Esophagus squamous epithelium (tissue), 5 donors: ENCODE data around the gene LHFPL4. TPM values are rescaled to one million over a fixed set of nuclear protein-coding genes. Genes with fewer than 3 reads are reported as not detected.

Experiments
- DNase-seq: peaks from one replicate; lab custom pipeline; 2025; lab: John Stamatoyannopoulos, UW
- H3K27ac ChIP-seq, 4 donors: fragments of 200-600 bp; sonication (generic); one replicate each; pipeline ENCODE4 v1.5.1; 2016 to 2019; ENCODE audit warnings: mild to moderate bottlenecking in 1 of 4
- H3K27me3 ChIP-seq, 4 donors: fragments of 200-600 bp; sonication (generic); 1 replicate in 3 of 4; 2 replicates in 1 of 4; pipeline versions ENCODE4 v1.5.1 to v1.6.0; 2017 to 2021; ENCODE audit warnings: antibody characterized with exemption in 1 of 4
- H3K36me3 ChIP-seq, 3 donors: fragments of 200-600 bp; sonication (generic); one replicate each; pipeline ENCODE4 v1.5.1; 2016 to 2019
- H3K4me1 ChIP-seq, 3 donors: fragments of 200-600 bp; sonication (generic); one replicate each; pipeline ENCODE4 v1.5.1; 2017 to 2019
- H3K4me3 ChIP-seq, 4 donors: fragments of 200-600 bp; sonication (generic); 1 replicate in 3 of 4; 2 replicates in 1 of 4; pipeline ENCODE4 v1.5.1; 2016 to 2019; ENCODE audit warnings: mild to moderate bottlenecking in 2 of 4, moderate library complexity in 1 of 4
- H3K9me3 ChIP-seq, 3 donors: fragments of 200-600 bp; sonication (generic); one replicate each; pipeline ENCODE4 v1.5.1; 2016 to 2019
- POLR2A ChIP-seq, 4 donors: fragments of 450-650 bp; IDR thresholded peaks; one replicate each; pipeline ENCODE4 v1.6.1; 2017; ENCODE audit warnings: antibody characterized with exemption in 4 of 4, mild to moderate bottlenecking in 4 of 4, moderate library complexity in 3 of 4
- WGBS, 2 donors: methylation state at CpG; one replicate each; pipeline ENCODE4 v1.1.5; 2018; 5-methylcytosine and 5-hydroxymethylcytosine counted together
- intact Hi-C: fragments of 100-400 bp; cut with DNase I; formaldehyde crosslinking; loops from one replicate; pipeline ENCODE4 v1.15.0; 2022
- total RNA-seq, 4 donors: library from RNA; depleted of rRNA; stranded (reverse); fragments of >200 nt; gene quantifications; one replicate each; pipeline ENCODE4 v1.1.0, GENCODE V29; 2016
- TF ChIP-seq, protein P1 (sequence below), 6 experiments: fragments of 450-650 bp in 4 of 6; fragments of 200-600 bp in 2 of 6; sonication (generic) in 2 of 6; IDR thresholded peaks; one replicate each; pipeline ENCODE4 v1.5.1; 2016 to 2019; ENCODE audit warnings: antibody characterized with exemption in 6 of 6, mild to moderate bottlenecking in 4 of 6, moderate library complexity in 4 of 6
- donor health status: DM: yes; HTN: yes; CAD: no.

The LHFPL4 gene
- total RNA-seq, 4 donors from 2014 or later = 0.23 TPM; not detected in 3

GRCh38 chr3:9553948-9554513, 409 bp upstream of the LHFPL4 start:
- no peak overlapping the region for H3K4me3 ChIP-seq
- H3K36me3 ChIP-seq = no peaks in the 10 kb centered on the region
- H3K27me3 ChIP-seq = peaks cover 0 to 67% (median 4%) of the 10 kb centered on the region in 4 donors
- DNase-seq = no peak
- 40% methylated on average over 1 to 2 of the region's 12 CpGs for WGBS, 2 donors
- no peak overlapping the region for H3K27ac ChIP-seq
- intact Hi-C loops = no loop called here
- TF ChIP-seq, protein P1, sequence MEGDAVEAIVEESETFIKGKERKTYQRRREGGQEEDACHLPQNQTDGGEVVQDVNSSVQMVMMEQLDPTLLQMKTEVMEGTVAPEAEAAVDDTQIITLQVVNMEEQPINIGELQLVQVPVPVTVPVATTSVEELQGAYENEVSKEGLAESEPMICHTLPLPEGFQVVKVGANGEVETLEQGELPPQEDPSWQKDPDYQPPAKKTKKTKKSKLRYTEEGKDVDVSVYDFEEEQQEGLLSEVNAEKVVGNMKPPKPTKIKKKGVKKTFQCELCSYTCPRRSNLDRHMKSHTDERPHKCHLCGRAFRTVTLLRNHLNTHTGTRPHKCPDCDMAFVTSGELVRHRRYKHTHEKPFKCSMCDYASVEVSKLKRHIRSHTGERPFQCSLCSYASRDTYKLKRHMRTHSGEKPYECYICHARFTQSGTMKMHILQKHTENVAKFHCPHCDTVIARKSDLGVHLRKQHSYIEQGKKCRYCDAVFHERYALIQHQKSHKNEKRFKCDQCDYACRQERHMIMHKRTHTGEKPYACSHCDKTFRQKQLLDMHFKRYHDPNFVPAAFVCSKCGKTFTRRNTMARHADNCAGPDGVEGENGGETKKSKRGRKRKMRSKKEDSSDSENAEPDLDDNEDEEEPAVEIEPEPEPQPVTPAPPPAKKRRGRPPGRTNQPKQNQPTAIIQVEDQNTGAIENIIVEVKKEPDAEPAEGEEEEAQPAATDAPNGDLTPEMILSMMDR (IDR thresholded peaks at IDR 0.05) = no peak
- no peak for TF ChIP-seq POLR2A (IDR thresholded peaks at IDR 0.05)
- peaks cover 0 to 10% (median 0%) of the 10 kb centered on the region in 3 donors for H3K4me1 ChIP-seq
- no peaks in the 10 kb centered on the region for H3K9me3 ChIP-seq

DNA sequence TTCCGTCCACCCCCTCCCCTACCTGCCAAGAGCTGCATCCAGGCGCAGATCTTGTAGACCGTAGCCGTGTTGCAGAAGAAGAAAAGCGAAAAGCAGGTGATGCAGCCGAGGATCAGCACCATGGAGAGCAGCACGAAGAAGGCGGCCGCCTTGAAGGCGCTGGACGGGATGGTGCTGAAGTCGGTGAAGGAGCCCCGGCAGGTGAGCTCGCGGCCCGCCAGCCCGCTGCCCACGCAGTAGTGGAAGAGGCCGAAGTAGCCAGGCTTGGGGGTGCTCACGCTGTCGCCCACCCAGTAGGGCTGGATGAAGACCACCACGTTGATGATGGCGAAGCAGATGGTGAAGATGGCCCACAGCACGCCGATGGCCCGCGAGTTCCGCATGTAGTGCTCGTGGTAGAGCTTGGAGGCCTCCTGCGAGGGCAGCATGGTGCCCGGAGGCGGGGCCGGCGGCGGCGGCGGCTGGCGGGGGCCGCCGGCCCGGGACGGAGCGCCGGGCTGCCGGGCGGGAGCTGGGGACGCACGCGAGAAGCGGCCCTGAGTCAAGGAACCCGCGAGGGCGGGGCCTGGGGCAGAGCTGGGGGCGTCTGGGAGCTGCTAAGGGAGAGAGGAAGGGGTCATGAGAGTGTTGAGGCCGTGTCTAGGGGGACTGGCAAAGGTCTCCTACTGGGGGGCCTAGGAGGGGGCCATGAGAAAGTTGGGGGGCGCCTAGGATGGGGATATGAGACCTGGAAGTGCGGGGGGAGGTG, 1.2 kb downstream of the LHFPL4 start:
- no peak for DNase-seq

GRCh38 chr3:9550999-9551398, 2.6 kb downstream of the LHFPL4 start:
- Histone ChIP-seq H3K4me3 (no peak overlapping the region), H3K27ac (no peak overlapping the region), H3K36me3 (no peaks in the 10 kb centered on the region), H3K9me3 (no peaks in the 10 kb centered on the region), H3K4me1 (peaks cover 0 to 10% (median 0%) of the 10 kb centered on the region in 3 donors), H3K27me3 (peaks cover 0 to 76% (median 4%) of the 10 kb centered on the region in 4 donors)
- intact Hi-C loops = no loop called here
- TF ChIP-seq POLR2A (IDR thresholded peaks at IDR 0.05) = no peak
- TF ChIP-seq, protein P1 (IDR thresholded peaks at IDR 0.05) = no peak
- WGBS, 2 donors = 87 to 100% methylated on average over 1 of the region's 1 CpG
- DNase-seq = no peak

More for the DNA sequence above, 1.2 kb downstream of the LHFPL4 start:
- Histone ChIP-seq H3K4me1 (peaks cover 0 to 10% (median 0%) of the 10 kb centered on the region in 3 donors), H3K4me3 (no peak overlapping the region), H3K36me3 (no peaks in the 10 kb centered on the region), H3K27ac (no peak overlapping the region), H3K27me3 (peaks cover 0 to 80% (median 4%) of the 10 kb centered on the region in 4 donors), H3K9me3 (no peaks in the 10 kb centered on the region)
- no peak for TF ChIP-seq POLR2A (IDR thresholded peaks at IDR 0.05)
- TF ChIP-seq, protein P1 (IDR thresholded peaks at IDR 0.05) = no peak
- 17 to 19% methylated on average over 6 to 16 of the region's 57 CpGs for WGBS, 2 donors
- intact Hi-C loops = no loop called here

DNA sequence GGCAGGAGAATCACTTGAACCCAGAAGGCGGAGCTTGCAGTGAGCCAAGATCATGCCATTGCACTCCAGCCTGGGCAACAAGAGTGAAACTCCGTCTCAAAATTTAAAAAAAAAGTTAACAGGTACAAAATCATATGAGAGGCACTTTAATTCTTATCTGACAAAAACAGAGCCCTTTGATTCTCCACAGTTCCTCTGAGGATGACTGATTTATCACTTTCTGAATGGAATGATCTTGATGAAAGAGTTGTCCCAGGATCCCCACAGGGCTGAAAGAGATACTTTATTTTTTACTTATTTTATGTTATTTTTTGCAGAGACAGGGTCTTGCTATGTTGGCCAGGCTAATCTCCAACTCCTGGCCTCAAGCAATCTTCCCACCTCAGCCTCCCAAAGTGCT, 4.0 kb downstream of the LHFPL4 start:
- no peaks in the 10 kb centered on the region for H3K9me3 ChIP-seq
- no peak for TF ChIP-seq POLR2A (IDR thresholded peaks at IDR 0.05)
- TF ChIP-seq, protein P1 (IDR thresholded peaks at IDR 0.05) = no peak
- 71 to 78% methylated on average over 2 of the region's 2 CpGs for WGBS, 2 donors
- no peak overlapping the region for H3K27ac ChIP-seq
- DNase-seq = no peak
- intact Hi-C loops = no loop called here
- peaks cover 0 to 10% (median 0%) of the 10 kb centered on the region in 3 donors for H3K4me1 ChIP-seq
- H3K4me3 ChIP-seq = no peak overlapping the region
- peaks cover 0 to 62% (median 4%) of the 10 kb centered on the region in 4 donors for H3K27me3 ChIP-seq
- no peaks in the 10 kb centered on the region for H3K36me3 ChIP-seq

DNA sequence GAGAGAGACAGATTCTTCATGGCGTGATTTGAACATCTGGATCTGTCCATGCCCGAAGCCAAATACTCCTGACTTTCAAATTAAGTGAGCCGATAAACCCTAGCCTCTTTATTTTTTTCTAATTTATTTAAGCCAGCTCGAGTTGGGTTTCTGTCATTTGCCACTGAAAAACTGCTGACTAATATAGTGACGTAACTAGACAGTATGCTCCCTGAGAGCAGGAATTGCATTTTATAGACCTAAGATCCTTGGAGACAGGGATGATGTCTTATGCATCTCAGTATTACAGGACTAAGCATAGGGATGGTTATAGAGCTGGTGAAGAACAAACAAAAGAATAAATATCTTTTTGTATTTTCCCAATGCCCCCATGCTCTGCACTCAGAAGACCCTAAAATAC, 4.6 kb downstream of the LHFPL4 start:
- Histone ChIP-seq H3K9me3 (no peaks in the 10 kb centered on the region), H3K4me3 (no peak overlapping the region), H3K27ac (no peak overlapping the region), H3K36me3 (no peaks in the 10 kb centered on the region), H3K4me1 (peaks cover 0 to 10% (median 0%) of the 10 kb centered on the region in 3 donors), H3K27me3 (peaks cover 0 to 56% (median 3%) of the 10 kb centered on the region in 4 donors)
- DNase-seq = no peak
- TF ChIP-seq, protein P1 (IDR thresholded peaks at IDR 0.05) = no peak
- no peak for TF ChIP-seq POLR2A (IDR thresholded peaks at IDR 0.05)
- 79 to 84% methylated on average over 5 of the region's 5 CpGs for WGBS, 2 donors
- intact Hi-C loops = no loop called here
